Body of pancreas (tissue), 4 donors: ENCODE measurements around the gene ANKS1B. TPM values are rescaled to one million over a fixed set of nuclear protein-coding genes. Genes with fewer than 3 reads are reported as not detected.
A peak's percentile ranks its signal among the peaks of the same experiment; 100 is the strongest.

Source experiments
- ATAC-seq: fragments of 150-250 bp; one replicate; pipeline ENCODE4 v1.9.1; 2016
- DNase-seq, 4 donors: peaks; one replicate each; pipeline ENCODE4 v3.0.0-alpha.2; 2019
- H3K27ac ChIP-seq, 4 donors: fragments of 200-600 bp; sonication (generic); 1 replicate in 3 of 4; 2 replicates in 1 of 4; pipeline versions ENCODE4 v1.5.1 to v1.6.1; 2016 to 2019; ENCODE audit warnings: mild to moderate bottlenecking in 1 of 4, mixed read lengths in 1 of 4, moderate library complexity in 1 of 4
- H3K27me3 ChIP-seq, 2 donors: fragments of 200-600 bp; sonication (generic); one replicate each; pipeline ENCODE4 v1.6.0; 2016; ENCODE audit warnings: mild to moderate bottlenecking in 1 of 2
- H3K36me3 ChIP-seq, 2 donors: fragments of 200-600 bp; sonication (generic); replicated peaks in 1 of 2; 2 replicates each; pipeline ENCODE4 v1.5.1; 2016; ENCODE audit warnings: low read depth in 2 of 2; ENCODE audit not compliant: insufficient read depth in 1 of 2
- H3K4me1 ChIP-seq: fragments of 200-600 bp; sonication (generic); one replicate; pipeline ENCODE4 v1.6.0; 2016
- H3K4me3 ChIP-seq, 2 donors: fragments of 200-600 bp; sonication (generic); 1 replicate in 1 of 2; 2 replicates in 1 of 2; pipeline ENCODE4 v1.5.1; 2016 to 2019
- H3K9me3 ChIP-seq, 3 donors: fragments of 200-600 bp; sonication (generic); 1 replicate in 2 of 3; 2 replicates in 1 of 3; pipeline ENCODE4 v1.5.1; 2016
- POLR2A ChIP-seq, 3 donors: fragments of 450-650 bp; IDR thresholded peaks; one replicate each; pipeline ENCODE4 v1.6.1; 2016; ENCODE audit warnings: antibody characterized with exemption in 3 of 3, mild to moderate bottlenecking in 2 of 3
- WGBS, 2 donors: methylation state at CpG; one replicate each; pipeline ENCODE4 v1.1.5; 2017; 5-methylcytosine and 5-hydroxymethylcytosine counted together
- intact Hi-C: fragments of 100-400 bp; cut with DNase I; formaldehyde crosslinking; loops from one replicate; pipeline ENCODE4 v1.15.1; 2023
- total RNA-seq, 2 donors: library from RNA; depleted of rRNA; stranded (reverse); fragments of >200 nt; gene quantifications; one replicate each; pipeline ENCODE4 v1.1.0, GENCODE V29; 2016
- TF ChIP-seq, protein P1 (sequence below), 7 experiments: fragments of 450-650 bp in 4 of 7; fragments of 200-600 bp in 3 of 7; sonication (generic) in 3 of 7; IDR thresholded peaks; one replicate each; pipeline ENCODE4 v1.5.1; 2016 to 2019; ENCODE audit warnings: antibody characterized with exemption in 7 of 7

The ANKS1B gene
- total RNA-seq, 2 donors from 2014 or later: 2.1 to 10.2 TPM

DNA sequence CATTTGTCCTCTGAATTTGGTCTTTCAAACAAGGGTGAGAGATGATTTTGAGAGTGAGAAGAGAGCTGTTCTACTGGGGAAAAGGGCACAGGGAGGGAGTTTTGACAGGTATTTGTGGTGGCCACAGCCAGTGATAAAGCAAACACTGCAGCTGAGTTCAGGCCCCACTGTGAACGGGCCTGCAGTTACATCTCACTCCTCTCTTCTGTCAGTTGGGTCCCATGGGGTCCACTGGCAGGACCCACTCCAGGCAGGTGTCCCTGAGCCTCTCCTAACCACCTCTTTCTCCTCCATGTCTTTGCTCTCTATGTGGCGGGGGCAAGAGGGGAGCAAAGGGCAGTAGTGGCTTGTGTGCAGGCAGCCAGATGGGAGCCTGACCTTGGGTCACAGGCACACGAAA, 1044.8 kb downstream of the ANKS1B start:
- Histone ChIP-seq H3K36me3 (no peaks in the 10 kb centered on the region), H3K4me3 (no peak overlapping the region), H3K9me3 (no peaks in the 10 kb centered on the region), H3K27ac (no peak overlapping the region), H3K4me1 (no peaks in the 10 kb centered on the region), H3K27me3 (no peaks in the 10 kb centered on the region)
- ATAC-seq: no peak
- intact Hi-C loops: no loop called here
- 43 to 52% methylated on average over 2 to 3 of the region's 3 CpGs for WGBS, 2 donors
- no peak for DNase-seq
- TF ChIP-seq, protein P1, sequence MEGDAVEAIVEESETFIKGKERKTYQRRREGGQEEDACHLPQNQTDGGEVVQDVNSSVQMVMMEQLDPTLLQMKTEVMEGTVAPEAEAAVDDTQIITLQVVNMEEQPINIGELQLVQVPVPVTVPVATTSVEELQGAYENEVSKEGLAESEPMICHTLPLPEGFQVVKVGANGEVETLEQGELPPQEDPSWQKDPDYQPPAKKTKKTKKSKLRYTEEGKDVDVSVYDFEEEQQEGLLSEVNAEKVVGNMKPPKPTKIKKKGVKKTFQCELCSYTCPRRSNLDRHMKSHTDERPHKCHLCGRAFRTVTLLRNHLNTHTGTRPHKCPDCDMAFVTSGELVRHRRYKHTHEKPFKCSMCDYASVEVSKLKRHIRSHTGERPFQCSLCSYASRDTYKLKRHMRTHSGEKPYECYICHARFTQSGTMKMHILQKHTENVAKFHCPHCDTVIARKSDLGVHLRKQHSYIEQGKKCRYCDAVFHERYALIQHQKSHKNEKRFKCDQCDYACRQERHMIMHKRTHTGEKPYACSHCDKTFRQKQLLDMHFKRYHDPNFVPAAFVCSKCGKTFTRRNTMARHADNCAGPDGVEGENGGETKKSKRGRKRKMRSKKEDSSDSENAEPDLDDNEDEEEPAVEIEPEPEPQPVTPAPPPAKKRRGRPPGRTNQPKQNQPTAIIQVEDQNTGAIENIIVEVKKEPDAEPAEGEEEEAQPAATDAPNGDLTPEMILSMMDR (IDR thresholded peaks at IDR 0.05): no peak
- TF ChIP-seq POLR2A (IDR thresholded peaks at IDR 0.05): no peak

DNA sequence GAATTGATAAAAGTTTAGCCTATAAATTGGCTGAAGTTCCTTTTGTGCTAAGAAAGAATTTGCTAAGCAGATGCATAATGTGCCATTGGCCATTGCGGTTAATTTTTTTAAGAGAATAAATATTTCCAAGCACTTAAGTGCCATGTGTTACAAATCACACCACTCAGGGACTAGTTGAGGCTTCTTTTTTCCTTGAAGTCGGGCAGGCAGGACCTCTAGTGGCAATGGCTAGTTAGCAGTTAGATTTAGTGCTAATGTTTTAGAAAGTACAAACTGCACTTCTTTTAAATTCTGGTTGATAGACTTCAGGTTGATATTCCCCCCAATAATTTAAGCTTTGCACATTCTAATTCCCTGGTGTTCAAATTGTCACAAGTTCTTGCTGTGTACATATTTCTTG, 1045.4 kb downstream of the ANKS1B start:
- no peak for TF ChIP-seq POLR2A (IDR thresholded peaks at IDR 0.05)
- TF ChIP-seq, protein P1 (IDR thresholded peaks at IDR 0.05): peak in 6 of 7 experiments; percentile 13 to 47 (median 34)
- H3K27me3 ChIP-seq: no peaks in the 10 kb centered on the region
- 13 to 20% methylated on average over 2 of the region's 2 CpGs for WGBS, 2 donors
- DNase-seq (peak in 2 of 4 donors; percentile 17 to 18), ATAC-seq (no peak)
- no peak overlapping the region for H3K27ac ChIP-seq
- H3K9me3 ChIP-seq: no peaks in the 10 kb centered on the region
- H3K36me3 ChIP-seq: no peaks in the 10 kb centered on the region
- intact Hi-C loops: no loop called here
- H3K4me3 ChIP-seq: no peak overlapping the region
- no peaks in the 10 kb centered on the region for H3K4me1 ChIP-seq

DNA sequence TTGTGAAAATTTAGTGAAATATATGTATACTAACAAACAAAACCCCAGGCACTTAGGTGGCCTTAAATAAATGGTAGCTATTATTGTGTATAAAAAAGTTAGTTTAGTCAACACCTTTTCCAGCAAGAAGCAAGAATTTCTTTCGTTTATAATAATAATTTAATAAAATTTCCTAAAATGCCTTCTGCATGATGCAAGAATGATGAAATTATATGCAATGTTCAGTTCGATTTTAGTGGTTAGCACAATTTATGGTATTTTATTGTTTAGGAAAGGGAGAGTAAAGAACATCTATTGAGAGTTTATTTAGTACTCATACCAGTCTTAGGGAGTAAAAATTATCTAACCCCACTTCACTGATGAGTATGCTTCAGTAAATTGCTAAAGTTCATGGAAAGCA, 1048.9 kb downstream of the ANKS1B start:
- H3K36me3 ChIP-seq: no peaks in the 10 kb centered on the region
- intact Hi-C loops: no loop called here
- TF ChIP-seq POLR2A (IDR thresholded peaks at IDR 0.05): no peak
- TF ChIP-seq, protein P1 (IDR thresholded peaks at IDR 0.05): no peak
- ATAC-seq: no peak
- H3K27me3 ChIP-seq: no peaks in the 10 kb centered on the region
- 48 to 61% methylated on average over 2 of the region's 2 CpGs for WGBS, 2 donors
- H3K4me1 ChIP-seq: no peaks in the 10 kb centered on the region
- H3K4me3 ChIP-seq: no peak overlapping the region
- no peaks in the 10 kb centered on the region for H3K9me3 ChIP-seq
- no peak overlapping the region for H3K27ac ChIP-seq
- DNase-seq: no peak

DNA sequence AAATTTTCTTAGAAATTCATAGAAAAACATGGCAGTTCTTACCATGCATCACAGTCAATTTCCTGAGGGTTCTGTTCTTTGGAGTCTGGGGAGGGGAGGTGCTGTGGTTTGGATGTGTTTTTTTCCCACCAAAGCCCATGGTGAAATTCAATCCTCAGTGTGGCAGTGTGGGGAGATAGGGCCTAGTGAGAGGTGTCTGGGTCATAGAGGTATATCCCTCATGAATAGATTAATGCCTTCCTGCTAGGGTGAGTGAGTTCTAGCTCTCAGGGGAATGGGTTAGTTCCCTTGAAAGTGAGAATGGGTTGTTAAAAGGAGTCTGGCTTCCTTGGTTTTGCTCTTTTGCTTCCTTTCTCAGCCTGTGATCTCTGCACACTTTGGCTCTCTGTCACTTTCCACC, 1061.9 kb downstream of the ANKS1B start:
- no peak overlapping the region for H3K27ac ChIP-seq
- no peak for ATAC-seq
- H3K27me3 ChIP-seq: no peaks in the 10 kb centered on the region
- H3K36me3 ChIP-seq: no peaks in the 10 kb centered on the region
- intact Hi-C loops: no loop called here
- H3K4me1 ChIP-seq: no peaks in the 10 kb centered on the region
- no peak for DNase-seq
- H3K9me3 ChIP-seq: no peaks in the 10 kb centered on the region
- H3K4me3 ChIP-seq: no peak overlapping the region
- TF ChIP-seq, protein P1 (IDR thresholded peaks at IDR 0.05): no peak
- no peak for TF ChIP-seq POLR2A (IDR thresholded peaks at IDR 0.05)

DNA sequence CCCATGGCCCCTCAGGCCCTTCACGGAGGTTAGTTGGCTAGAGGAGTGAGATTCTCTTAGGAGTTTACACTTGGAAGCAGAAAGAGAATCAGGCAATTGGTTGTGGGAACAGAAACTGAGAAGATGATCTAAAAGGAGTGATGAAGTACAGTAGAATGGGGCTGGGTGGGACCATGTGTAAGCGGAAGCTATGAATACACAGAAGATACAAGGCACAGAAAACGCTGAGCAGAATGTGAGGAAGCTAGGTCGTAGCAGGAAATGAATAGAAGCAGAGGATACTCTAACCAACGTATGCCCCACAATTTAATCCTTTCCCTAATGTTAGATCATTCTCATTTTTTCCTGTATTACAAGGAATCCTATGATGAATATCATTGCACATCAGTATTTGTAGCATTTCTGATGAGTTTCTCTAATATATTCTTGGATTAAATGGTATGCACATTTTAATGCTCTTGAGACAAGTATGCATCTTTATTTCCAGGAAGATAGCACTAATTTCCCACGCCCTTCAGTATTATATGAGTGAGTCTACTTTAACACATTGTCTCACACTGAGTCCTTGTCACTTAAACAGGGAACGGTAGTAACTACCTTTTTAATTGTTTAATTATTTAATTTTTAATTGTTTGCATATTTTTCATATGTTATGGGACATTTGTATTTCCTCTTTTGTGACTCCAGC, 1066.4 kb downstream of the ANKS1B start:
- no peak for TF ChIP-seq POLR2A (IDR thresholded peaks at IDR 0.05)
- TF ChIP-seq, protein P1 (IDR thresholded peaks at IDR 0.05): no peak
- H3K9me3 ChIP-seq: no peaks in the 10 kb centered on the region
- no peaks in the 10 kb centered on the region for H3K4me1 ChIP-seq
- WGBS, 2 donors: 72 to 75% methylated on average over 7 of the region's 7 CpGs
- no peaks in the 10 kb centered on the region for H3K36me3 ChIP-seq
- DNase-seq (no peak), ATAC-seq (no peak)
- no peaks in the 10 kb centered on the region for H3K27me3 ChIP-seq
- no peak overlapping the region for H3K27ac ChIP-seq
- no peak overlapping the region for H3K4me3 ChIP-seq
- intact Hi-C loops: no loop called here
